GM13976 (cell line): ENCODE measurements around the gene FRYL.

ENCODE experiments used
- DNase-seq: peaks from one replicate; pipeline ENCODE4 v3.0.0; 2012; ENCODE audit warnings: low spot score
- in situ Hi-C: fragments of 300-500 bp; cut with MboI; formaldehyde crosslinking; loops from one replicate; pipeline ENCODE4 v1.12.0; 2022; ENCODE audit warnings: low sequenced_read_pairs, mixed read lengths, inconsistent platforms; ENCODE audit not compliant: unreplicated experiment
- TF ChIP-seq, protein P1 (sequence below): IDR thresholded peaks from 2 replicates; pipeline ENCODE4 v1.5.1; 2012; ENCODE audit warnings: borderline replicate concordance, mild to moderate bottlenecking; ENCODE audit not compliant: insufficient read depth; ENCODE audit errors: extremely low read depth, missing control alignments, control extremely low read depth

FRYL gene

DNA sequence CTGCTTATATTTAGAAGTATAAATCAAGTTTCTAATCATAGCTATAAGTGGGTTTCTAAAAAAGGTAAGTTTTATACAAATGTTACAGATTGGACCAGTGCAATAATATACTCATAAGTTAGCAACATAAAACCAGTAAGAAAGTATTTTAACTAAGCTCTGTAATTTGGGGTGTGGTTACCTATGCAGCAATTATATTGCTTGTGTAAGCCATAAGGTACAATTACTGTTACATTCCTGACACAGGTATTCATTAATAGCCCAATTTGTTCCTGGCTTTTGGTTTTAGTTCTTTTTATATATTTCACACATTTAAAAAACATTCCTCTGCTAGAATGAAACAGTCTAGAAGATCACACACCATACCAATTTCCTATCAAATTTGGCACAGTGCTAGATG lies 115.1 kb downstream of the FRYL start:
- in situ Hi-C loops, result no loop called here
- TF ChIP-seq, protein P1, sequence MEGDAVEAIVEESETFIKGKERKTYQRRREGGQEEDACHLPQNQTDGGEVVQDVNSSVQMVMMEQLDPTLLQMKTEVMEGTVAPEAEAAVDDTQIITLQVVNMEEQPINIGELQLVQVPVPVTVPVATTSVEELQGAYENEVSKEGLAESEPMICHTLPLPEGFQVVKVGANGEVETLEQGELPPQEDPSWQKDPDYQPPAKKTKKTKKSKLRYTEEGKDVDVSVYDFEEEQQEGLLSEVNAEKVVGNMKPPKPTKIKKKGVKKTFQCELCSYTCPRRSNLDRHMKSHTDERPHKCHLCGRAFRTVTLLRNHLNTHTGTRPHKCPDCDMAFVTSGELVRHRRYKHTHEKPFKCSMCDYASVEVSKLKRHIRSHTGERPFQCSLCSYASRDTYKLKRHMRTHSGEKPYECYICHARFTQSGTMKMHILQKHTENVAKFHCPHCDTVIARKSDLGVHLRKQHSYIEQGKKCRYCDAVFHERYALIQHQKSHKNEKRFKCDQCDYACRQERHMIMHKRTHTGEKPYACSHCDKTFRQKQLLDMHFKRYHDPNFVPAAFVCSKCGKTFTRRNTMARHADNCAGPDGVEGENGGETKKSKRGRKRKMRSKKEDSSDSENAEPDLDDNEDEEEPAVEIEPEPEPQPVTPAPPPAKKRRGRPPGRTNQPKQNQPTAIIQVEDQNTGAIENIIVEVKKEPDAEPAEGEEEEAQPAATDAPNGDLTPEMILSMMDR, result no peak

DNA sequence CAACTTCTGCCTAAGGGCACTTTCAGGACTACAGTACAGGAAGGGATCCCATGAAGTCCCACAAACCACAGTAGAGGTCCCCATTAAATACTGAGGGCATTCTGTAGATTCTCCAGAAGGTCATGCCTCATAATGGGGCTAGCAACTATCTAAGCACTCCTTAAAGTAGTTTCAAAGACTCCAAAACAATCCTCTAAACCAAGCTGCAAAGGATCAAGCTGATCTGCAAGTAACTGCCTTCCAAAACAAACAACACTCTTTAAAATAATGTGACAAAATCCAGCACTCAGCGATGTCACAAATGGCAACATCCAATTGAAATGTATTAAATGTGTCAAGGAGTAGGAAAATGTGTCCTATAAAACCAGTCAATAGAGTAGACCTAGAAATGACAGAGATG lies 118.7 kb downstream of the FRYL start:
- in situ Hi-C loops, result no loop called here
- no peak for DNase-seq
- TF ChIP-seq, protein P1, result no peak

More for the DNA sequence above, 115.1 kb downstream of the FRYL start:
- DNase-seq, result no peak

DNA sequence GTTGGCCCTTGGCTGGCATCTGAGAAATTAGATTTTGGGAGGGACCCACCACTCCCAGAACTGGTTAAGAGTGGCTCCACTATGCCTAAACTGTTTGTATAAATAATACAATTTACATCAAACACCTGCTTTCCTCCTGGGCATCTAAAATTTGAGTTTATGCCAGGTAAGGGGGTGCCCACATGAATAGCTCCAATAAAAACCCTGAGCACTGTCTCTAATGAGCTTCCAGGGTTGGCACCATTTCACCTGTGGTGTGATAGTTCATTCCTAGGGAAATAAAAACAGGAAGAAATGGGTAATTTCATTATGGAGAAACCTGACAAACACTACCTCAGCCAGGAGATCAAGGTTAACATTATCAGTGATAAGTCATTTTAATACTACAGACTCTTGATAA lies 119.7 kb downstream of the FRYL start:
- TF ChIP-seq, protein P1, result no peak
- in situ Hi-C loops, result no loop called here
- no peak for DNase-seq

DNA sequence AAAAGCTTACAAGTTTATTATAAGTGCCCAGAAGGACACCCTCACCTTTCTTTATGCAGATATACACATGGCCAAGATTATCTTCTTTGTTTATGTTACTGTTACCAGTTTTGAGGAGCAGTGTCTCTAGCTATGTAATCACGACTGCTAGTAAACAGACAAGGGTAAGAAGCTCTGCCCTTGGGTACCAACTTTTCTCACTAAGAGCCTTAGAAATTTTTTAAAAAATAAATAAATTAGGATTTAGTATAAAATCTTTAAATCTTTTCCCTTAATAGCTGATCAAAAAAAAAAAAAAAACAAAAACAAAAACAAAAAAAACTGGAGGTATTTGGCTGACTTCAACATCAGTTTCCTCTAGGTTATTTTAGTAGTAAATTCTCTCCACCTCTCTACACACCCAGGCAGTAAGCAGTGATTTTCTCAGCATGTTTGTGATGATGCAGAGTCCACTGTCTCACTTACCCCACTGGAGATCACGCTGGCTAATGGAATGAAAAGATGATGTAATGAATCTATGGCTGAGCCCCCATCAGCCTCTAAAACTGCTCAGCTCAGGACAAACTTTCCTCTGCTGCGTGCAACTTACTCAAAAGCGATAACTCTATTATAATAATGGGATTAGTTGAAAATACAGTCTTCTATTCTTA lies 125.9 kb downstream of the FRYL start:
- TF ChIP-seq, protein P1, result no peak
- no peak for DNase-seq
- in situ Hi-C loops, result no loop called here

DNA sequence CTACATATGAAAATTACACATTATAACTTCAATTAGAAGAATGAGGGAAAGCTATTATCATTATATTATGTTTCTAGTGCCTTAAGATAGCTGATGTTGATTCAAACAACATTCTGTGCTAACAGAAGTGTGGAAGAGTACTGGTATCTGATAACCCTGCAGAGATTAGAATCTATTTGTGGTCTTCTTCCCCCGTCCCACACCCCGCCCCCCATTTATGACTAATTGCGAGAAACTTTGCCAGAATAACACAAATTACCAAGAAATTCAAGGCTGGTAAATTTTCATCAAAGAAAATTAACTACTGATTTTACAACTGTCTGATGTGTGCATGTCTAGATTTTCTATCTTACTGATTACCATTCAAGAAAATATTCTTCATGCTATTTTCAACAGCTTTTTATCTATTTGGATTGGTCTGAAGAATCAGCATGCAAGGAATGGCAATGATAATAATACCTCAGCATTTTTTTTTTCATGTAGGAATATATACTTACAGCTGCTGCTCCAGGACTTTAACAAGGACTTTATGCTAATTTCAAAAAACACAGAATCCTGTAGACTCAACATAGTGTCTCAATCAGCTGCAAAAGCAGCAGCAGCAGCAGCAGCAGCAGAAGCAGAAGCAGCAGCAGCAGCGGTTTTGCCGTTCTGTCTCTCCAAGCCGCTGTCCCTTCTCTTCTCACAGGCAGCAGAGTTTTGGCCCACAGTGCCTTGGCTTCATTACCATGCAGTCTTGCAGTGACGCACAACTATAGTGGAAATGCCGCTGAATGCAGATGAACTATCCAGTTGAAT lies 126.7 kb downstream of the FRYL start:
- DNase-seq, result no peak
- TF ChIP-seq, protein P1, result no peak

DNA sequence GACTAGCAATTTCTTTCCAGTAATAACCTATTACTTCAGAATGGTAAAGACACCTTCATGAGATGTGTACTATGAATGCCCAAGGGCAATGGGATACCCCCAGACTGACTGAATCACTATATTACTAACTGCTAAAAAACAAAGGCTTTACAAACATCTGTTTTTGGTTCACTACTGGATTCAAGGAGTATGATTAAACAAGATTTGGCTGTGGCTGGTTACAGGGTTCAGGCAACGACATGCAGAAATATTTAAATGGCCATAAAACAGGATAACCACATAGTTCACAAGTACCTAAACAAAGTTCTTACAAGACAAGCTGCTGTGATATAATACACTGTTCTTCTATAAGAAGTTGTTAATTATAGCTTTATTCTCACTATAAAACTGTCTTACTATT lies 128.2 kb downstream of the FRYL start:
- DNase-seq, result no peak
- TF ChIP-seq, protein P1, result no peak
- in situ Hi-C loops, result no loop called here

More for the DNA sequence above, 126.7 kb downstream of the FRYL start:
- in situ Hi-C loops, result no loop called here
